Amygdala (tissue), 56 donors: Measurements from ENCODE around the gene GAL.
"Not testable (repeated sequence)": the region's sequence is repeated elsewhere in the genome, so short reads cannot be mapped to it uniquely, and the experiment has no call there.

Experiments
- DNase-seq, 56 donors: peaks; one replicate each; lab custom pipeline; 2025; lab: John Stamatoyannopoulos, UW

The GAL gene, protein sequence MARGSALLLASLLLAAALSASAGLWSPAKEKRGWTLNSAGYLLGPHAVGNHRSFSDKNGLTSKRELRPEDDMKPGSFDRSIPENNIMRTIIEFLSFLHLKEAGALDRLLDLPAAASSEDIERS

DNA sequence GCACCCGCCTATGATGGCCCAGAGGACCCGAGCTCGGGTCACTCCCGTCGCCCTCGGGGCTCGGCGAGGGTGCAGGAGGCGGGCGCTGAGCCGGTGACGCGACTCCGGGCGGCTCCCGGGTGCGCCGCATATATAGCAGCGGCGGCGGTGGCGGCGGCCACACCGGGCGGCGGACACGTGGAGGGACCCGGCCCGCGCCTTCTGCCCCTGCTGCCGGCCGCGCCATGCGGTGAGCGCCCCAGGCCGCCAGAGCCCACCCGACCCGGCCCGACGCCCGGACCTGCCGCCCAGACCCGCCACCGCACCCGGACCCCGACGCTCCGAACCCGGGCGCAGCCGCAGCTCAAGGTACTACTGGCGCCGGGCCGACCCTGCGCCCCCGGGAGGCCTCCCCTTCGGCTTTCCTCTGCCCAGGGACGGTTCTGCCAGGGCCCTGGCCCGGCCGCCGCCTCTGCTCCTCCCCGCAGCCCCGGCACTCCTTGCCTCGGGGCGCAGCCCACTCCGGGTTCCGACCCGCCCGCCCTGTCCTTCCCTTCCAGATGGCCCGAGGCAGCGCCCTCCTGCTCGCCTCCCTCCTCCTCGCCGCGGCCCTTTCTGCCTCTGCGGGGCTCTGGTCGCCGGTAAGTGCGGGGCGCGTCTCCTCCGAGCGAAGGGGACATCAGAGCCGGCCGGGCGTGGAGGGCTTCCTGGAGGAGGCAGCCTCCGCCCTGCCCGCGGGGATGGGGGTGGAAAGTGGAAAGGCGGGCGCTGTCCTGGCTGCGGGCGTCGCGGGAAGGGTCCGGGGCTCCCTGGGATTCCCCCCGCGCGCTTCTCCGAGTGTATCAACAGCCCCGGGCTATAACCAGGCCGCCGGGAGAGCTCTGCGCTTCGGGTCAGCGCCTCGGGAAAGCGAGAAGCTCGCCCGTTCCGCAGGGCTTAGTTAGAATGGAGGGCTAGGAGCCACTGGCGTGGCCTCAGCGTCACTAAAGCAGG, at the start of gene GAL:
TSS of gene GAL (plus strand) at position 160 of the 972 bp plus-strand sequence. CDS start at position 540, 380 bp downstream.
- DNase-seq, result no peak

DNA sequence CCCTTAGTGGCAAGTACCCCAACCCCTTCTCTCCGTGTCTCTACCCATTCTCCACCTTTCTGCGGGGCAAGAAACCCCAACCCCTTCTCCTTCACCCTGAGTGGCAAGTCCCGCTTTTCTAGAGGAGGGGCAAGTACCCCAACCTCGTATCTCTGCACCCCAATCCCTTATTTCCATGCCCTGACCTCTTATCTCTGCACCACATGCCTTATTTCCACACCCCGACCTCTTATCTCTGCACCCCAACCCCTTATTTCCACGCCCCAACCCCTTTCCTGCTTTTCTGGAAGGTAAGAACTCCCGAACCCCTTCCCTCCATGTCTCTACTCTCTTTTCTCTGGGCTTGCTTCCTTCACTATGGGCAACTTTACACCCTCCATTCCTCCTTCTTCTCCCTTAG, 49.7 kb upstream of the GAL start:
- not testable (repeated sequence) for DNase-seq

DNA sequence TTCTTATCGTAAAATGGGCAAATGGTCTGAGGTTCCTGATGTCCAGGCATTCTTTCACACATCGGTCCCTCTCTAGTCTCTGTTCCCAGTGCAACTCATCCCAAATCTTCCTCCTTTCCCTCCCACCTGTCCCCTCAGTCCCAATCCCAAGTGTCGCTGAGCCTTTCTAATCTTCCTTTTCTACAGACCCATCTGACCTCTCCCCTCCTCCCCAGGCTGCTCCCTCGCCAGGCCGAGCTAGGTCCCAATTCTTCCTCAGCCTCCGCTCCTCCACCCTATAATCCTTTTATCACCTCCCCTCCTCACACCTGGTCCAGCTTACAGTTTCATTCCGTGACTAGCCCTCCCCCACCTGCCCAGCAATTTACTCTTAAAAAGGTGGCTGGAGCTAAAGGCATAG, 49.2 kb upstream of the GAL start:
- DNase-seq, result not testable (repeated sequence)

DNA sequence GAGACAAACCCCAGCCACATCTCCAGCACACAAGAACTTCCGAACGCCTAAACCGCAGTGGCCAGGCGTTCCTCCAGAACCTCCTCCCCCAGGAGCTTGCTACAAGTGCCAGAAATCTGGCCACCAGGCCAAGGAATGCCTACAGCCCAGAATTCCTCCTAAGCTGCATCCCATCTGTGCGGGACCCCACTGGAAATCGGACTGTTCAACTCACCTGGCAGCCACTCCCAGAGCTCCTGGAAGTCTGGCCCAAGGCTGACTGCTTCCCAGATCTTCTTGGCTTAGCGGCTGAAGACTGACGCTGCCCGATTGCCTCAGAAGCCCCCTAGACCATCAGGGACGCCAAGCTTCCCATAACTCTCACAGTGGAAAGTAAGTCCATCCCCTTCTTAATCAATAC, 48.5 kb upstream of the GAL start:
- DNase-seq, result not testable (repeated sequence)

DNA sequence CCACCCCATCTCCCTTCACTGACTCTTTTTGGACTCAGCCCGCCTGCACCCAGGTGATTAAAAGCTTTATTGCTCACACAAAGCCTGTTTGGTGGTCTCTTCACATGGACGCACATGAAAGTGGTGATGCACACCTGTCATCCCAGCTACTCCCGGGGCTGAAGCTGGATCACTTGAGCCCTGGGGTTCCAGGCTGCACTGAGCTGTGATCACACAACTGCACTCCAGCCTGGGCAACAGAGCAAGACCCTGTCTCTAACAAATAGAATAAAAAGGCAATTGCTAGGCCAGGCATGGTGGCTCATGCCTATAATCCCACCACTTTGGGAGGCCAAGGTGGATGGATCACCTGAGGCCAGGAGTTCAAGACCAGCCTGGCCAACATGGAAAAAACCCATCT, 45.0 kb upstream of the GAL start:
- DNase-seq, result not testable (repeated sequence)

DNA sequence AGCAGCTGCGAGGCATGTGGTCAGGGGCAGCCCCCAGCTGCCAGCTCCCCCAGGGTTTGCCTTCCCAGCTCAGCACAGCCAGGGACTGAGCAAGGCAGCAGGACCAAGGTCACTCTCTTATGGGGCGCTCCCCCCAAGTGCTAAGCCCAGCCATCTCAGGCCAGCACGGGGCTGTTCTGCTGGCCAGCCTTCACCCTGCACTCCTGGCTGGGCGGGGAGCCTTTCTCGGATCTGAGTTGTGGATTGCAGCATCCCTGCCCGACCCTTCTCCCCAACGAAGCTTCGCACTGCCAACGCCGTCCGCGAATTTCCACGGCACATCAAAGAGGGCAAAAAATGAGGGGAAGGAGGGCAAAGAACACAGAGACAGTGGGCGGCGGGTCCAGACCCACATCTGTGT, 42.5 kb upstream of the GAL start:
- no peak for DNase-seq

DNA sequence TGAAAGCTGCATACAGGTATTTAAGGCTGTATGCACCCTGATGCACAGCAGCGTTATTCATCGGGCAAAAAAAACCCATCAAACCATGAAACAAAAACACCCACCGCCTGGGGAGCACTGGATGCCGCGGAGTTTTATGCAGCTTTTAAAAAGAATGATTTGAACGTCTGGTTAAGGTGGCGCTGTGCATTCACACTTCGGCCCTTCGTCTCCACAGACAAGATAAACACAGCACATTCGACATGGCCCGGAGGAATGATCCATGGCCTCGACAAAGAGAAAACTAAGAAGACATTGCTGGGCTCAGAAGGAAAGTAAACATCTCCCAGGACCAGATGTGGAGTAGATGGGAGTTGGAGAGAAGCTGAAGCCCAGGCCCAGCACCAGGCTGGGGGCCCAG, 40.8 kb upstream of the GAL start:
- DNase-seq, result no peak

DNA sequence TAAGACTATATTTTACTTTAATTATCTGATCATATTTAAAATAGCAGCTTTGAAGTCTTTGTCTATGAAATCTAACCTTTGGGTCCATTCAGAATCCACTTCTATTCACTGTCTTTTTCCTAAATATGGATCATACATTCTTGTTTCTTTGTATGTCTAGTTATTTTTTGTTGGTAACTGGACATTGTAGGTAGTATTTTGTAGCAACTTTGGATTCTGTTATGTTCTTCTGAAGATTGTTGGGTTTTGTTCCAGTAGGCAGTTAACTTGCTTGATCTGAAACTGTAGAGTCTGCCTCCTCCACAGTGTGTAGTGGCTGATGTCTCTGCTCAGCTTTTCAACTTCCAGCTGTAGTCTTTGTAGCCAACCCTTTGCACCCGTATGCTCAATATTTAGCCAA, 37.5 kb upstream of the GAL start:
- no peak for DNase-seq

DNA sequence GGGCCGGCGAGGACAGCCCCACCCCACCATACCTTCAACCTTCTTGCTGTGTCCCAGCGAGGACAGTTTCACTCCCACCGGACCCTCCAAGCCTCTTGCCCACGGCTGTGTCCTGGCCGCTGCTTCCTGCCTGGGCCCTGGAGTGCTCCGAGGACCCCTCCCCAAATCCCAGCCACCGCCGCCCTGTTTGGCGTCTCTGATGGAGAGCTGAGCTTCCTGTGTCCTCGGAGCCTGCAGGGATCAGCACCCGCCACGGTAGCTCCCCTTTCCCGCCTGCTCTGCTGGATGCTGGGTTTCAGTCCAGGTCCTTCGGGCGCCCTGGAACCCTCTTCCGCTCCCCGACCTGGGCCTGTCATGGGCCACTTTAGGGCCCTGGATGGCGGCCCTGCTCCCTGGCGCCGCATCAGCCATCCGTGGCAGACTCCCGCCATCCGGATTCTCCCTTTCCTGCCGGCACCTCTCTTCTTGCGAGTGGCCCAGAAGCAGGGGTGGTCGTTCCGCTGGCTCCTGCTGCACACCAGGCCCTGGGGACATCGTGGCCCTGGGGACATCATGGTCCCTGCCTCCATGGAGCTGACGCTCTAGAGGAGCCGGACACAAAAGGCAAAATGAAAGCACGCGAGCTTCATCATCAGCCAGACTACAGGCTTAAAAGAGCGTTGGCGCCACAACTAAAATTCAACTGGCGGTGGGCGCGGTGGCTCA, 34.3 kb upstream of the GAL start:
- DNase-seq, result no peak

DNA sequence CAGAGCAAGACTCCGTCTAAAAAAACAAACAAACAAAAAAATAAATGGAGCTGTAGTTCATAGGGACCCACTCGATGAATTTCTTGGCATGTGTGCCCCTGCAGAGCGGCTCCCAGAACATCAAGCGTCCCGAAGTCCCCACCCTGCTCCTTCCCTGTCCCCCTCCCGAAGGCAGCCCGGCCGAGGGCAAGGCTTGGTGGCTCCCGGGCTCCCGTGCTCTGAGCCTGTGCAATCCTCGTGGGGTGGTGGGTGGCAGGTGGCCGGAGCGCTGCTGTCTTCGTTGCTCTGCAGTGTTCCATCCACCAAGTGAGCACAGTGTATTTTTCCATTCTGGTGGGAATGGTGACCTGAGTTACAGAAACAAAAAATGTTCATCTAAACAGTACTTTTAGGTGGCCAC, 33.5 kb upstream of the GAL start:
- DNase-seq, result no peak

DNA sequence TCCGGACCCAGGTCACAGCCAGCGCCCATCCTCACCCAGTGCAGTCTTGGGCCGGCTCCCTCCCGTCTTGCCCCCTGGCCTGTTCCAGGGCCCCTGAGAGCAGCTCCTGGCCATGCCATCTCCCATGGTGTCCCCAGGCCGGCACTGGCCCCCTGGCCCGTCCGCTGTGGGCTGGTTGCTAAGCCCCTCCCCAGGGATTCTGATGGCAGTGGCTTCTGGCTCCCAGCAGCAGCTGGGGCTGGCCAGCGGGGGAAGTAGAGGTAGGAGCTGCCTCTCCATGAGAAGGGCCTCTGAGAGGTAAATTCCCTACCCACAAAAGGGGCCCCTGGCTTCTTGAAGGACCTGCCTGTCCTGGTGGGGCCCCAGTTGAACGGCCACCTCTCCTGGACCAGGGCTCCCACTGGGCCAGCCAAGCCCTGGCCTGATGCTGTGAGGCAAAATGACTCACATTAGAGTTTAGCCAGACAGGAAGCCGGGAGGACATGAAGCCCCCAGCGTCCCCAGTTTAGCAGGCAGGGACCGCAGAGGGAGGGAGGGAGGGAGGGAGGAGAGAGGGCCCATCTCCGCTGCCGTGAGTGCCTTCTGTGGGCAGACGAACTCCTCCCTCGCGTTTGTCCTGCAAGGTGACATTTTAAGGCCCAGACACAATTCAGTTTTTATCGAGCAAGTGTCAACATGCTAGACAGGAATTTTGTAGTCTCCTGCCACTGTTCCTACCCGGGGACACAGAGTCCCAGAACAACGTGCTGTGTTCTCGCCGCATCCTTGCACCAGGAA, 32.9 kb upstream of the GAL start:
- DNase-seq, result no peak

DNA sequence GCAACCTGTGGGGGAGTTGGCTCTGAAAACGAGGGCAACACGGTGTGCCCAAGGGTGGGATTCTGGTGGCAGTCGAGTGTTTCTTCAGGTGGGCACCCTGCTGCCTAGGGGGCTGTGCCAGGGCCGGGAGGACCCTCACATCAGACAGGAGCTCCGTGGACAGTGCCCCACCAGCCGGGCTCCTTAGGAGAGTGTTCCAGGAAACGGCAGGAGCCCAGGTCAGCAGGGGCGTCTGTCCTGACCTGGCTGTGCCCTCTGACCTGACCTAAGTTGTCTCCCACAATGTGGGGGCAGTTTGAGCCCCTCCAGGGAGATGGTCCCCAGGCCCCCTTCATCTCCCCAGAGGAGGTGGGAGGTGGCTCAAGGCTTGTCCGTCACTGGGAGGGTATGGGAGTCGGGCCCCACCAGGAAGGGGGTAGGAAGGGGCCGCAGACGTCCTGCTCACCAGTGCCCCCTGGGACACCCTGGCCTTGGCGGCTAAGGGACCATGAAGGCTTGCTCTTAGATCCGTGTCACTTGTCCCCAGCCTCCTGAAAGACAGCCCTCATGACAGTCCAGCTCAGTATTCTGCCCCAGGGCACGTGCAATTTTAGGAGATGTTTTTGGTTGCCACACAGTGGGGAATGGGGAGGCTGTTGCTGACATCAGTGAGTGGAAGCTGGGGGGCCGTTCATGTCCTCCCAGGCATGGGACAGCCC, 32.2 kb upstream of the GAL start:
- DNase-seq, result no peak

DNA sequence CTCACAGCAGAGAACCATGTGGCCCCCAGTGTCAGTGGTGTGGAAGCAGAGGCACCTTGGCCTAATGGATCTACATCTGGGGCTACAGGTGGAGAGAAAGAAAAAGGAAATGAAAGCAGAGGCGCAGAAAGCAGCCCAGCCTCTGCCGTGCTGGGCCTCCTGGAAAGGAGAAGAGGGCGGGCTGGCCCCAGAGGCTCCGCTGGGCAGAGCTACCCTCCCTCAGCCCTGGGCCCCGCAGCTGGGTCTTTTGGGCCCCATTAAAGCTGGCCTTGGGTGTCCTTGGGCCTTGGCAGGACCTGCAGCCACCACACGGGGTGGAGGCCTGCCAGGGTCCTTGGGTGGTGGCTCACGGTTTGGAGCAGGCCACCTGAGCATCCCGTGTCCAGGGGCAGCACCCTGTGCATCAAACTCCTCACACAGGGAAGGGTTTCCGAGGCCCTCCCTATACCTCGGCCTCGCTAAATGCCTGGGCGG, 31.6 kb upstream of the GAL start:
- DNase-seq, result no peak

DNA sequence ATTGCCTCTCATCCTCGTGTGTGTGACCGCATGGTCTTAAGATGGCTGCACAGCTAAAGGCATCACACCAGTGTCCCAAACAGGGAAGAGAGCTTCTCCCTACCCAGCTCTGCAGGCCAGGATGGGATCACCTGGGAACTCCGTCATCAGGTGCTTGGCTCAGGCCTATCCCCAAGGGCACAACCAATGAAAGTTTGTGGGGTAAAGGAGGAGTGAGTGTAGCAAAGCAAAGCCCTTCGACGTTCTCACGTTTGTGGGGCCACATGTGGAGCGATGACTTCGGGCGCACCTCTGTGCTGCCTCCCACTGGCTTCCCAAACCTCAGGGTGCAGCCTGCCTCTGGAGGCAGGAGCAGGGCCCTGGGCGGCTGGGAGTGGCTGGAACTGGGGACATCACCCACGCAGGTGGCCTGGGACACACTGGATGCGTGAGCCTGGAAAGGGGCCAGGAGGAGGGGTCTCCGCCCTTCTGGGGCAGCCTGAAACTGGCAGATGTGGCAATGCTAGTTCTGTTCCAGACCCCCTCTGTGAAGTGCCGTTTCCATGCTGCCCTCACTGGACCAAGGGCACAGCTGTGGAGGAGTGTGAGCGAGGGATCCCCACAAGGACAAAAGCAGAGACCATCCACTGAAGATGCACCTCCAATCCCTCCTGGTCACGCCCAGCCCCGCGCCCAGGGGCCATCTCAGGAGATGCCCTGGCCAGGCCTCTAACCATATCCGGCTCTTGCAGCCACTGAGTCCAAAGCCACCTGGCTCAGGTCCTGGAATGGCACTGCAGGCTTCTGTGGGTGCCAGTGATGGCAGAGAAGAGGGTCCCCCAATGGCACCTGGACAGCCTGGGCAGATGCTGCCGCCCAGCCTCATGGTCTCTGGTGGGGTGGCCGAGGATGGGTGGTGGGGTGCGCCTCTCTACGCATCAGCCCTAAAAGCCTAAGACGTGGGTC, 30.6 kb upstream of the GAL start:
- DNase-seq, result no peak

DNA sequence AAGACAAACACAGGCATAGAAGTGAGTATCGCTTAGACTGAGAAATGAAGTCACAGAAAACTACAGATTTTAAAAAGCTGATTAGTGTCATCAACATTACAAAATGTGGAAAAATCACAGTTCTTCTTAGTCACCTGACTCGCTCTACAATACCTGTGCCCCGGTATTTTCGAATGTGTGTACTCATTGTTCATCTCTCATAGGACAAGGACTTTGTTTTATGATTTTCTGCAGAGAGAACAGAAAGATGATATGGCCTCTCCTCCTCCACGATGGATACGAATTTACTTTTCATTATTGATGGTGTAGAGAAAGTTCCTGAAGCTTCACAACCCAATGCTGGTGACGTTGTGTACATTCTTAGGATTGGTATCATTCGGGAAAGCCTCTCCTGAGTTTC, 29.4 kb upstream of the GAL start:
- DNase-seq, result no peak

DNA sequence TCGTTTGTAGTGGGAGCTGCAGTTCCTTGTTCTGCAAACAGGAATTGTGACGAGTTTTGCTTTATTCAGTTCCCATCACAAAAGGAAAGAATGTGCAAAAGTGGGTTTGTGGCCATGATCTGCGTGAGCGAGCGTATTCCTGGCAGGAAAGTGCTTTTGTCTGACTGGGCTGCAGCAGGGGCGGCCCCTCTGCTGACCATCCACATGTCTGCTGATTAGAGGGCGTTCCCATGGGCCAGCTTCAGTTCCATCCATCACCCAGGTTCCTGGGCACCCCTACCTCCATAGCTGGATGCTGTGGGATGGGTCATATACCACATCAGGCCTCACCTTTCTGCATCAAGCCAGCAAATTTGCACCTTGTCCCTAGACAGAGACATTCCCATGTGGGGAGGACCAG, 28.9 kb upstream of the GAL start:
- DNase-seq, result no peak

DNA sequence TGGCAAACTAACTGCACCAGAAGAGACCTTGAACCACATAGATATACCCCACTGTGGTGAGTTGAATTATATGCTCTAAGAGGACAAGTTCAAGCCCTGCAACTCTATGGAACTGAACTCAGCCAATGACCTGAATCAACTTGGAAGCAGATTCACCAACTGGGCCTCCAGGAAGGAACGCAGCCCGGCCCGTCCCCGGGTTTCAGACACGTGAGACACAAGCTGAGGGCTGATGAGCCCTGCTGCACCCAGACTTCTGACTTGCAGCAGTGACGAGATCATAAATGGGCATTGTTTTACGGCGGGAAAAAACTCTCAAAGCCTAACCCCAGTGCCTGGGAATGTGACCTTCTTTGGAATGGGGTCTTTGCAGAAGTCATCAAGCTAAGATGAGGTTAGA, 28.5 kb upstream of the GAL start:
- no peak for DNase-seq

DNA sequence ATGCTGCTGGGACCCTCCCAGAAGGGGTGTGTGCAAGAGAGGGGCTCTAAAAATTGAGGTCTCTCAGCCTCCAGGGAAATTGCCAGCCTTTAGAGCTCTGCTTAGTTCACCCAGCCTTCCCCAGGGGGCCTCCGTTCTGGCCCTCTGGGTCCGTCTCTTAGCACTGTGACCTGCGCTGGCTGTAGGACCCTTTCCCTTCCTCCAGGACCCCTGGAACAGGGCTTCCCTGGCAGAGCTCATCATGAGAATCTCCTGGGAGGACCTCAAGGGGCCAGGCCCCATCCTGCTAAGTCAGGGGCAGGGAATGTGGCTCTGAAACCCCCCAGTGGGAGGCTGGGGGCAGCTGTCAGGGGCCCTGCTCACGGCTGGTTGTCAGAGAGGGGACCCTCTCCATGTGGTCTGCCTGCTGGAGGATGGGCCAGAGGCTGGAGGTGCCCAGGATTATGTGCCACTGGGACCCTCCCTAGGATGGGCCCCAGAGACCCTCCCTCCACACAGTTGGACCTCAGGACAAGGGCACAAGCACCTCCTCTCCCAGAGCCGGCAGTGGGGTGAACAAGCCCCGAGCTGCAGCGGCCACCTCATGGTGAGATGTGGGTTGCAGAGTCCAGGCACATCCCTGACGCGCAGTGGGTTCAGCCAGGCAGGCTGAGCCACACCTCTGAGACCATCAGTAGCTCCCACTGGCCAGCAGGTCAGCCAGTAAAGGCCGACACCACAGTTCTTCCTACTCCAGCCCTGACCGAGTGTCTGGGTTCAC, 27.1 kb upstream of the GAL start:
- DNase-seq, result no peak
